GM06990 (cell line): Measurements from ENCODE around the gene LGR5.

Experiments used
- DNase-seq: peaks from one replicate; pipeline ENCODE4 v3.0.0-alpha.2; 2011; ENCODE audit not compliant: insufficient read length; ENCODE audit errors: extremely low read depth
- H3K27me3 ChIP-seq: replicated peaks from 2 replicates; pipeline ENCODE4 v1.6.0; 2011; ENCODE audit warnings: low read length; ENCODE audit not compliant: control insufficient read depth, insufficient read depth
- H3K36me3 ChIP-seq: 2 replicates; pipeline ENCODE4 v1.5.1; 2011; ENCODE audit warnings: low read length; ENCODE audit not compliant: control insufficient read depth, insufficient read depth
- H3K4me3 ChIP-seq: replicated peaks from 2 replicates; pipeline ENCODE4 v1.5.1; 2011; ENCODE audit warnings: low read depth, mild to moderate bottlenecking, control low read depth, low read length
- TF ChIP-seq, protein P1 (sequence below): IDR thresholded peaks from 2 replicates; pipeline ENCODE4 v1.5.1; 2011; ENCODE audit warnings: low read length, control low read depth, mild to moderate bottlenecking, inconsistent platforms; ENCODE audit not compliant: insufficient read depth, poor library complexity, severe bottlenecking

Gene LGR5

DNA sequence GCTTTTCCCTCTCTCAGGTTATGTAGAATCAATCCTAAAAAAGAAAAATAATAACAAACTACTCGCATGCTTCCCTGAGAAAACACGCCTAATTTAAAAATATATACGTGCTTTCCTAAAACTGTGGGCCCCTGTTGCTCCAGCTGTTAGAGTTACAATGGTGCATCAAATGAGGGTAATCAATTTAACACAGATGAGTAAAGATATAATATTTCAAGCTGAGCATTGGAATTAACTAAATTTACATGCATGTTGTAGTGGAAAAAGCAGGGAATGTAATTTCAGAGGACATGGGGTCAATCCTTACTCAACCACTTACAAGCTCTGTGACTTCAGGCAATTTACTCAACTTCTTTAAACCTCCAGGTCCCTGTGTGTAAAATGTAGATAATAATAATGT is 22.4 kb upstream of the LGR5 start:
- DNase-seq = no peak
- Histone ChIP-seq H3K36me3 (no peaks in the 10 kb centered on the region), H3K27me3 (no peaks in the 10 kb centered on the region), H3K4me3 (no peak overlapping the region)
- TF ChIP-seq, protein P1, sequence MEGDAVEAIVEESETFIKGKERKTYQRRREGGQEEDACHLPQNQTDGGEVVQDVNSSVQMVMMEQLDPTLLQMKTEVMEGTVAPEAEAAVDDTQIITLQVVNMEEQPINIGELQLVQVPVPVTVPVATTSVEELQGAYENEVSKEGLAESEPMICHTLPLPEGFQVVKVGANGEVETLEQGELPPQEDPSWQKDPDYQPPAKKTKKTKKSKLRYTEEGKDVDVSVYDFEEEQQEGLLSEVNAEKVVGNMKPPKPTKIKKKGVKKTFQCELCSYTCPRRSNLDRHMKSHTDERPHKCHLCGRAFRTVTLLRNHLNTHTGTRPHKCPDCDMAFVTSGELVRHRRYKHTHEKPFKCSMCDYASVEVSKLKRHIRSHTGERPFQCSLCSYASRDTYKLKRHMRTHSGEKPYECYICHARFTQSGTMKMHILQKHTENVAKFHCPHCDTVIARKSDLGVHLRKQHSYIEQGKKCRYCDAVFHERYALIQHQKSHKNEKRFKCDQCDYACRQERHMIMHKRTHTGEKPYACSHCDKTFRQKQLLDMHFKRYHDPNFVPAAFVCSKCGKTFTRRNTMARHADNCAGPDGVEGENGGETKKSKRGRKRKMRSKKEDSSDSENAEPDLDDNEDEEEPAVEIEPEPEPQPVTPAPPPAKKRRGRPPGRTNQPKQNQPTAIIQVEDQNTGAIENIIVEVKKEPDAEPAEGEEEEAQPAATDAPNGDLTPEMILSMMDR = no peak

DNA sequence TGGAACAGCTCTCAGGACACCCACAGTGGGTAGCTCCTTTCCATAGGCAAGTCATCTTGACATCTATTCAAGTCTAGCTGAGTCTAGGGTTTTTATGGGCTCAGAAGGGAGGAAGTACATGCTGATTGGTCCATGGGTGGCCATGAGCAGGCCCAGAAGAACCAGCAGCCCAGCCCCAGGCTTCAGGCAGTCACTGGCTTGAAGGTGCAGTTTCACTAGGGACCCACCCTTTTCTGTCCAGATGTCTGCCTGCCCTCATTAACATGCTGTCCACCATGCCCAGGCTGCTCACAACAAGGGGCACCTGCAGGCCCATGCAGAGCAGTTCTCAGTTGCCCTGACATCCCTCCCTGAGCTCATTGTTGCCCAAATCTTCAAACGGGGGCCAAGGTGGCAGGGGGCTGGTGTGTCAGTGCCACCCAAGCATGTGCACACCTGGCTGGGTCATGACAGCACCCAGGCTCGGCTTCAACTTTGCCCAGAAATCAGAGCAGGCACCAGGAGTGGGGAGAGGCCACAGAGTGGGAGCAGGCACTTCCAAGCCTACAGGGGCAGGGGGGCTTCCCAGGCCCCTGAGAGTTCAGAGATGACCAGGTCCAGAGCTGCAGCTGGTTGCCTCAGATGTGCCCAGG is 18.7 kb upstream of the LGR5 start:
- Histone ChIP-seq H3K4me3 (no peak overlapping the region), H3K27me3 (no peaks in the 10 kb centered on the region), H3K36me3 (no peaks in the 10 kb centered on the region)
- TF ChIP-seq, protein P1 = no peak
- no peak for DNase-seq

DNA sequence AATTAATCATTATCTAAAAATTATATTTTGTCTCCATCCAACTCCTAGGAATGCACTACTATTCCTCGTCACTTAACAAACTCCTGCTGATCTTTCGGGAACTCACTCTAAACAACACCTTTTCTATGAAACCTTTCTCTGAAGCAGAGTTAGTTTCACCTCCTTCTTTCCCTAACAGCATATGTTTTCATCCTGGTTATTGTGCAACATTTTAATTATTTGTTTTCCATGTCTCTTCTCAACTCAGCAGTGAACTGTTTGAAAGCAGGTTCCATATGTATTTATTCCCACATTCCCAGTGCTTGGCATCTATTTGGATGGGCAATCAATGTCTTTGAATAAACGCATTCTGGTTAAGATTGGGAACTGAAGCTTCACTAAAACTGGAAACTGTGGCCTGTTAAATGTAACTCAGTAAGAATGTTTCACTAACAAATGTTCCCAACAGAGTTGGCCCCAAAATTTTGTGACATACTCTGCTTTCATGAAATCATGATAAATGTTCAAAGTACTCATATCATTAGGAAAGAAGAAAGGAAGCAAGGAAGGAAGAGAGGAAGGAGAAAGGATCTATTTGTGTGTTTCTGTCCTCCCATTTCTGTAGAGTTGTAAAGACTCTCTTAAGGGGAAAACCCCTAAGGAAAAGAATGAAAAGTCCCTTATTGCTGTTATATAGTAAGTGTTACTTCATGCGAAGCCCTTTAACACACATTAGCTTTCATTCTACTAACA is 13.9 kb upstream of the LGR5 start:
- no peak for DNase-seq
- no peaks in the 10 kb centered on the region for H3K27me3 ChIP-seq
- no peaks in the 10 kb centered on the region for H3K36me3 ChIP-seq
- no peak overlapping the region for H3K4me3 ChIP-seq
- TF ChIP-seq, protein P1 = no peak

DNA sequence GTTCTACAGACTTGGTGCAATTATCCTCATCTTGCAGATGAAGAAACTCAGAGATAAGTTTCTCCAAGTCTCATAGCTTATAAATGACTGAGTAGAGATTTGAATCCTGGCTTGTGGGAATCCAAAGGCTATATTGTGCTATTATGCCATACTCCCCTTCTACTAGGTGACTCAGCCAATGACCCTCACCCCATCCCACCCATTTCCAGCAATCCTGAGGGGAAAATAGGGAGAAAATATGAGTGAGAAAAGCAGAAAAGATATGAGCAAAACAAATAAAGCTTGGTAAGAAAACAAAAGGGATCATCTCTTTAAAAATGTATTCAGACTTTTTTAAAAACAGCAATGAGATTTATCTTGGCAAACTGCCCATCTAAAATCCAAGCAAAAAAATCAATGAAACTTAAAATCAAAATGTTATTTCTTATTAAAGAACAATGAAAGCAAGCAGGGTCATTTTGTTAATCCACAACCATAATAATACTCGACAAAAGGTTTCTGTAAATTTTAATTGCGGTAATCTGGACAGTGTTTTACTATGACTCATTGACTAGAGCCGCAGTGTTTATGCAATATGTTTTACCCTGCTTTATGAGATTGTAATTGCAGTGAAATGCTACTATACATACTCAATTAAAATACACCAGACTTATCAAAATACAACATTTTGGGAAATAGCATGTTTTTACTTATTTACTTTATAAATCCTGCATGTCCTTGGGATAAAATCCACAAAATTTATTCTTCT is 13.1 kb upstream of the LGR5 start:
- no peak for DNase-seq
- TF ChIP-seq, protein P1 = no peak
- H3K4me3 ChIP-seq = no peak overlapping the region

DNA sequence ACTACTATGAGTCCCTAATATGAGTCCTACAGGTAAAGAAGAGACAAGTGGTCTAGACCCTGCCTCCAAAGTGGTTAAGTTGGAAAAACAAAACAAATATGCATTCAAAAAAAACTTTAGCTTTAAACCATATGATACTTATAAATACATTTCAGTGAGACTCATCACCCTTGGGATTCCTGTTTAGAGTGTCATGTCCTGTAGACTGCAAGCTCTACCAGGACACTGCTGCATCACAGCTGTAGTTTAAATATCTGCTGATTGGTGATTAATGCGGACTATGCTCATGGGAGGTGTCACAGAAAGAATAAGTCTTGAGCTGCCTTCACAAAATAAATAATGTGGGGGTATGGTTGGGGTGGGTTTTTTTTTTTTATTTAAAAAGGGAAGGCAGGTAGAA is 8.8 kb upstream of the LGR5 start:
- no peaks in the 10 kb centered on the region for H3K27me3 ChIP-seq
- H3K36me3 ChIP-seq = no peaks in the 10 kb centered on the region
- no peak overlapping the region for H3K4me3 ChIP-seq
- no peak for DNase-seq
- TF ChIP-seq, protein P1 = no peak

More for the DNA sequence above, 13.1 kb upstream of the LGR5 start:
- no peaks in the 10 kb centered on the region for H3K36me3 ChIP-seq
- no peaks in the 10 kb centered on the region for H3K27me3 ChIP-seq
